HUES6 (cell line): ENCODE results near the gene ZNHIT6.
A peak's percentile ranks its signal among the peaks of the same experiment; 100 is the strongest.

ENCODE experiments used
- H3K27ac ChIP-seq: 2 replicates; pipeline ENCODE4 v1.7.0; 2013; ENCODE audit warnings: low read depth, mild to moderate bottlenecking, low read length, inconsistent platforms
- H3K27me3 ChIP-seq: 2 replicates; pipeline ENCODE4 v1.6.1; 2013; ENCODE audit warnings: low read length; ENCODE audit not compliant: control insufficient read depth, insufficient read depth
- H3K36me3 ChIP-seq: 2 replicates; pipeline ENCODE4 v1.6.1; 2013; ENCODE audit warnings: low read length; ENCODE audit not compliant: control insufficient read depth, insufficient read depth
- H3K4me1 ChIP-seq: 2 replicates; pipeline ENCODE4 v1.6.1; 2013; ENCODE audit warnings: low read length; ENCODE audit not compliant: control insufficient read depth, insufficient read depth
- H3K4me3 ChIP-seq: 2 replicates; pipeline ENCODE4 v1.5.1; 2013; ENCODE audit warnings: low read depth, low read length
- H3K9ac ChIP-seq: one replicate; pipeline ENCODE4 v1.6.1; 2013; ENCODE audit warnings: mild to moderate bottlenecking, low read length
- H3K9me3 ChIP-seq: 2 replicates; pipeline ENCODE4 v1.6.1; 2013; ENCODE audit warnings: low read depth, low read length; ENCODE audit not compliant: control insufficient read depth, insufficient read depth

Gene ZNHIT6

DNA sequence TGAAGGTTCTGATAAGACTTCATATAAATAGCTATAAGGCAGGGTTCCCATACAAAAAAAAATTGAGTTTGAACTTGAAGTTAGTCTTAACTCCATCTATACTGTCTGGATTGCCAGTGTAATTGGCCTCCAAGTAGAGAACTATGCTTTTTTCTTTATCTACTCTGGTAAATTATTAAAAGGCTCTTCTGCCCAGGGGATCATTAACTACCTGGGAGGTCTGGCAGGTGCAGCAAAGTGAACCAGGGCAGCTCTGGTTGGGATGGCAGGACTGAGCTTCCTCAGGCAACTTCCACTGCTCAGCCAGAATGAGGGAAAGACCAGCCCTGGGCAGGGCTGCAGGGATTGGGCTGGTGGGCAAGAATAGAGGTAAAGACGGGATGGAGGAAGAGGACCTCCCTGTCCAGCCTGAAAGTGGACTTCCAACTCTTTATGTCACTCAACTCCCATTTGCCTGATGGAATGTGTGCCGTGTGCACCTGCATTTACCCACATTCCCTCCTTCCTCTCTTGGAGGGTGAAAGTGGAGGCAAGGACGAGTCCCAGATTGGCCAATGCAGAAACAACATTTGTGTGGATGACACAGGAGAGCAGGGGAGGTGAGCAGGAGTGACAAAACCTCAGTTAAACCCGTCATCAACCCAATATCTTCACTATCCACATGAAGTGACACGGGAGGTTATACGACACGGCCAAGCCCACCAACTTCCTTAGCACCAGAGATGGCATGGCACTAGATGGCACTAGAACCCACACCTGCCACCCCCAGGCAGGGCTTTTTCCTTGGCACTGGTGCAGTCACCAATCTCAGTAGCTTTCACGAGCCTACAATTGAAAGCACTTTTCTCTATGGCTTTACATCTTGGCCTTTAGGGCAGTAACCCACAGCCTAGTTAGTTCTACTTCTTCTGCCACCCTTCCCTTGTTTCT lies 102.5 kb downstream of the ZNHIT6 start:
- H3K4me1 ChIP-seq: peaks cover 28% of the 10 kb centered on the region
- H3K9ac ChIP-seq: no peak overlapping the region
- no peaks in the 10 kb centered on the region for H3K27me3 ChIP-seq
- no peaks in the 10 kb centered on the region for H3K36me3 ChIP-seq
- H3K4me3 ChIP-seq: no peak overlapping the region
- H3K27ac ChIP-seq: peak overlapping the region; percentile 77; the same call in 1 of the 2 replicates
- H3K9me3 ChIP-seq: no peaks in the 10 kb centered on the region

DNA sequence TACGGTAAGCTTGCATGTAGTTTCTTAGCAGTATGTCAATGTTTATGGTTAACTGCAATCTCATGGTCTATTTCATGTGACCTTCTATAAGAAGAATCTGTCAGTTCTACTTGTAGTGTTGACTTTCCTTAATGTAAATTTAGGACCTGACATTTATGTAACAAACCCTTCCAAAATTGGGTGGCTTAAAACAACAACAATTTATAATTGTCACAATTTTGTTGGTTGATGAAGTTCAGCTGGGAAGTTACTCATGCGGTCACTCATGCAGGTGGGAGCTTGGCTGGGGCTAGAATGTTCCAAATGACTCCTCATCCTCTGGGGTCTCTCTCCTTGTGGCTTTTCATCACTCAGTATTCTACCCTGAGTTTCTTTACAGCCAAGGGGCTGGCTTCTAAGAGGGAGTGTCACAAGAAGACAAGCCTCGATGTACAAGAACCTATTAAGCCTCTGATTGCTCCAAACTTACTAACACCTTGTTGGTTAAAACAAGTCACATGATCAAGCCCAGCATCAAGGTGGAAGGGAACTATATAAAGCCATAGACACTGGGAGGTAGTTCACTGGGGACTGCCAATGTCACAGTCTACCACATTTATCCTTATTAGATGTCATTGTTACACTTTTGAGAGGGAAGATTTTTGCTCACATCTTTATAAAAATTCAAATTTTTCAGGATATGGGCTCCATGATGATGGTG lies 103.8 kb downstream of the ZNHIT6 start:
- Histone ChIP-seq H3K27ac (no peak overlapping the region), H3K9me3 (no peaks in the 10 kb centered on the region; the same call in 1 of the 2 replicates)

DNA sequence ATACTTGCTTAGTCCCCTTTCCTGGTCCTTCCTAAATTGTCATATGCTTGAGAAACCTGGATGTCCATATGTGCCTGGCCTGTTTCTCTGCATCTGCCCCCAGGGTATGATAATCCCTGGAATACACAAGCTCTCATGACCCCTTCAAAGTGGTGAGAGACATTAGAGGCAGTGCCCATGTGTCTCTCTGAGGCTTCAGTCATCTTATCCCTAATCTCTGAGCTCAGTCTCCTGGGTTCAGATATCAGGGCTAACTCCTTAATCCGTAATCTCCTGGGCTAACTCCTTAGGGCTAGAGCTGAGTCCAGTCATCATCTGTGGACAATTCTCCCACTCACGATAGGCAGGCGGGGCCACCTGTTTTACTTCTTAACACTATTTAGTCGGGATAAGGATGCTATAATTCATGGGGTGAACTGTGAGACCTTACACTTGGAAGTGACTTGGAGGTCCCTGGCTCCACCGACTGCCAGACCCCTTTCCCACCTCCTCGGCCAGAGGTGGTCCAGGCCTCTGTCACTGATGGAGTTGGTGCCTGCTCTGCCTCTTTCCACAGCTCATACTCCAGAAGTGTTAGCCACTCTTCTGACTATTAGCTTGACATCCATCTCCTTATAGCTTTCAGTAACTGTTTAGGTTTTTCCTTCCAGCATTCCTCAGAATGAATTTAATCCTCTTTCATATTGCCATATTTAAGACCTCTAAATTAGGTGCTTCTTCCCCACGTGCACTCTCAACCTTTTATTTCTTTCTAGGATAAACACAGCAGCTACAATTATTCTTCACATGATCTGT lies 105.0 kb downstream of the ZNHIT6 start:
- Histone ChIP-seq H3K36me3 (no peaks in the 10 kb centered on the region), H3K27ac (no peak overlapping the region), H3K9ac (no peak overlapping the region), H3K4me1 (peaks cover 25% of the 10 kb centered on the region), H3K4me3 (no peak overlapping the region), H3K27me3 (no peaks in the 10 kb centered on the region), H3K9me3 (no peaks in the 10 kb centered on the region; the same call in 1 of the 2 replicates)

More for the DNA sequence above, 103.8 kb downstream of the ZNHIT6 start:
- Histone ChIP-seq H3K4me3 (no peak overlapping the region), H3K36me3 (no peaks in the 10 kb centered on the region), H3K27me3 (no peaks in the 10 kb centered on the region), H3K9ac (no peak overlapping the region), H3K4me1 (peaks cover 28% of the 10 kb centered on the region)

DNA sequence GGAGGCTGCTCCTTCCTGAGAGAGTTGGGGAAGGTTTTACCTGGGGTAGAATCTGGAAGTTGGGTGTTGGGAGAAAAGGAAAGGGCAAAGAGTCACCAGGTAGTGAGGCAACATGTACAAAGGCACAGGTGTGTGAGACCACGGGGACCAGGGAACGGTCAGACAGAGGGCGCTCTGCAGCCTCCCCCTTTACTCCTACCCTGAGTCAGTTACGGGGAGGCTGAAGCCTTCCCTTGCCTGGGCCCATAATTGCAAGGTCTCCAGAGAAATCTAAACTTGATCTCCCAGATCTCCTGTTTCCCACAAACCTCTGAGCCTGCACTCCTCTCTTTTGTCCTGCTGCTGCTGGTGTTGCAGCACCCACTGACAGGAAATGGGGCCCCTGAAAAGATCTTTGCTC lies 105.7 kb downstream of the ZNHIT6 start:
- H3K9ac ChIP-seq: no peak overlapping the region
- H3K4me1 ChIP-seq: peaks cover 24% of the 10 kb centered on the region
- no peak overlapping the region for H3K4me3 ChIP-seq
- H3K27ac ChIP-seq: no peak overlapping the region
- no peaks in the 10 kb centered on the region for H3K36me3 ChIP-seq
- no peaks in the 10 kb centered on the region; the same call in 1 of the 2 replicates for H3K9me3 ChIP-seq
- no peaks in the 10 kb centered on the region for H3K27me3 ChIP-seq

DNA sequence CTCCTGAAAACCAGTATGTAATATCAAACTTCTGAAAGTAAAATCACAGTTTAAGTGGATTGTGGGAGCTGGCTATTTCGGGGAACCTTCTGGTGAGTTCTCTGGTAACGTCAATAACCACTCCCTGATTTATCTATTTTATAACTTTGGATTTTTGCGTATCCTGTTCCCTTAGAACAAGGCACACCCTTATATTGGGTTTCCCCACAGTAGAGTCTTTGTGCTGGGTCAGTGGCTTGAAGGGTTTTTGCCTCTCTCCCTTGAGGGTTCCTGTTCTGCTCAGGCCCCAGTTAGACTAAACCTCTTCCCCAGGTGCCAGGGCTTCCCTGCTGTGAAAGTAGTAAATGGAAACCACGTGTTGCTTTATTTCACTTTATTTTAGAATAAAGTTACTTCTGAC lies 106.3 kb downstream of the ZNHIT6 start:
- Histone ChIP-seq H3K4me3 (no peak overlapping the region), H3K4me1 (peaks cover 24% of the 10 kb centered on the region), H3K27me3 (no peaks in the 10 kb centered on the region), H3K27ac (no peak overlapping the region), H3K36me3 (no peaks in the 10 kb centered on the region), H3K9me3 (no peaks in the 10 kb centered on the region; the same call in 1 of the 2 replicates), H3K9ac (no peak overlapping the region)

DNA sequence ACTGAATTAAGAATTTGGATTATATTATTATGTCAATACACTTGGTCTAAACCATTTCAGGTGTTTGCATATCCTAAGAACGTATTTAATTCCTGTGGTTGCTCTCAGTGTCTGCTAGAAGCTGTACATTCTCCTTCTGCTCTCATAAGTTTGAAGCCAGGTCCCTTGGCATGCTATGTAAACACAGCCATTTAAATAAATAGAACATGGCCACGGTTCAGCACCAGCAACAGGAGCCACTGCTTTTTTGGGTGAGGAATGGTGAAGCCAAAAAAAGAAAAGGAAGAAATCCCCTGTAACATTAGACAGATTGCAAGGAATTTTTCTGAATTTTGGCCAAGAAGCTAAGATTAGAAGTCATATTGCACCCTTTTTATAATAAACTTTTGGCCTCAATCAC lies 108.6 kb downstream of the ZNHIT6 start:
- Histone ChIP-seq H3K27me3 (no peaks in the 10 kb centered on the region), H3K36me3 (no peaks in the 10 kb centered on the region), H3K4me1 (peaks cover 12% of the 10 kb centered on the region), H3K9ac (no peak overlapping the region), H3K4me3 (no peak overlapping the region), H3K9me3 (no peaks in the 10 kb centered on the region; the same call in 1 of the 2 replicates), H3K27ac (no peak overlapping the region)
